Smooth muscle cell (in vitro differentiated cells): Measurements from ENCODE around the gene LY6G6C. TPM values are rescaled to one million over a fixed set of nuclear protein-coding genes. Genes with fewer than 3 reads are reported as not detected.

Experiments
- DNase-seq: peaks from one replicate; lab custom pipeline; 2025; ENCODE audit not compliant: unreplicated experiment; lab: John Stamatoyannopoulos, UW
- H2AFZ ChIP-seq: fragments of 200-600 bp; sonication (generic); 2 replicates; pipeline ENCODE4 v1.6.0; 2016; ENCODE audit warnings: antibody characterized with exemption, low read depth, mild to moderate bottlenecking
- H3F3A ChIP-seq: fragments of 200-600 bp; sonication (generic); 2 replicates; pipeline ENCODE4 v1.6.0; 2017; ENCODE audit warnings: antibody characterized with exemption, low read depth
- H3K27ac ChIP-seq: fragments of 200-600 bp; sonication (generic); 2 replicates; pipeline ENCODE4 v1.5.1; 2016; ENCODE audit warnings: low read depth, mild to moderate bottlenecking
- H3K27me3 ChIP-seq: fragments of 200-600 bp; sonication (generic); 2 replicates; pipeline ENCODE4 v1.6.1; 2016; ENCODE audit warnings: low read depth, mild to moderate bottlenecking
- H3K36me3 ChIP-seq: fragments of 200-600 bp; sonication (generic); 2 replicates; pipeline ENCODE4 v1.5.1; 2016; ENCODE audit warnings: low read depth
- H3K4me1 ChIP-seq: fragments of 200-600 bp; sonication (generic); 2 replicates; pipeline ENCODE4 v1.5.1; 2016; ENCODE audit warnings: low read depth
- H3K4me2 ChIP-seq: fragments of 200-600 bp; sonication (generic); 2 replicates; pipeline ENCODE4 v1.6.0; 2016; ENCODE audit warnings: mild to moderate bottlenecking
- H3K4me3 ChIP-seq: fragments of 200-600 bp; sonication (generic); 2 replicates; pipeline ENCODE4 v1.5.1; 2016; ENCODE audit warnings: mild to moderate bottlenecking
- H3K79me2 ChIP-seq: fragments of 200-600 bp; sonication (generic); 2 replicates; pipeline ENCODE4 v1.6.0; 2016; ENCODE audit warnings: low read depth, mild to moderate bottlenecking
- H3K9ac ChIP-seq: fragments of 200-600 bp; sonication (generic); 2 replicates; pipeline ENCODE4 v1.6.0; 2016; ENCODE audit warnings: low read depth
- H3K9me3 ChIP-seq: fragments of 200-600 bp; sonication (generic); replicated peaks from 2 replicates; pipeline ENCODE4 v1.5.1; 2016; ENCODE audit warnings: low read depth
- H4K20me1 ChIP-seq: fragments of 200-600 bp; sonication (generic); 2 replicates; pipeline ENCODE4 v1.6.0; 2016; ENCODE audit warnings: low read depth
- CTCF ChIP-seq: fragments of 200-600 bp; sonication (generic); IDR thresholded peaks from 2 replicates; pipeline ENCODE4 v1.5.1; 2017; ENCODE audit warnings: borderline replicate concordance, mild to moderate bottlenecking, antibody characterized with exemption; ENCODE audit not compliant: insufficient read depth, poor library complexity, severe bottlenecking
- WGBS: methylation state at CpG from one replicate; pipeline ENCODE4 v1.1.7; 2016; ENCODE audit warnings: low lambda C conversion rate; 5-methylcytosine and 5-hydroxymethylcytosine counted together
- polyA plus RNA-seq: library from polyadenylated mRNA; unstranded; fragments of >200 nt; fragmentation: Nextera tagmentation; extraction: Ambion mirVana; gene quantifications from 2 replicates; pipeline ENCODE4 v1.2.1, GENCODE V29; 2016
- total RNA-seq: library from RNA; depleted of rRNA; stranded (reverse); fragments of >200 nt; gene quantifications from 2 replicates; pipeline ENCODE4 v1.2.3, GENCODE V29; 2014

The LY6G6C gene
- total and polyA plus RNA-seq, 2 experiments from 2014 or later = 3.8 to 3.9 TPM

- no peak for DNase-seq
- Histone ChIP-seq H4K20me1 (no peaks in the 10 kb centered on the region), H3K27me3 (no peaks in the 10 kb centered on the region), H3K9me3 (no peaks in the 10 kb centered on the region), H3K36me3 (no peaks in the 10 kb centered on the region), H3K79me2 (no peaks in the 10 kb centered on the region), H3K9ac (no peak overlapping the region), H2AFZ (no peak overlapping the region), H3F3A (peaks cover 10% of the 10 kb centered on the region), H3K4me1 (no peaks in the 10 kb centered on the region), H3K4me3 (no peak overlapping the region), H3K27ac (no peak overlapping the region), H3K4me2 (no peak overlapping the region)
- TF ChIP-seq CTCF = no peak
- 90% methylated on average over 3 of the region's 3 CpGs for WGBS
Measured at GRCh38 chr6:31722173-31722572, 627 bp upstream of the LY6G6C start.

- 74% methylated on average over 5 of the region's 5 CpGs for WGBS
- H3K4me3 ChIP-seq = no peak overlapping the region
- H4K20me1 ChIP-seq = no peaks in the 10 kb centered on the region
- no peaks in the 10 kb centered on the region for H3K79me2 ChIP-seq
- H3K27me3 ChIP-seq = no peaks in the 10 kb centered on the region
- no peaks in the 10 kb centered on the region for H3K9me3 ChIP-seq
- H3K4me2 ChIP-seq = no peak overlapping the region
- no peak for DNase-seq
- H2AFZ ChIP-seq = no peak overlapping the region
- no peak for TF ChIP-seq CTCF
- no peaks in the 10 kb centered on the region for H3K4me1 ChIP-seq
- no peaks in the 10 kb centered on the region for H3K36me3 ChIP-seq
- H3K9ac ChIP-seq = peak overlapping the region; percentile 28
- H3F3A ChIP-seq = no peaks in the 10 kb centered on the region
- H3K27ac ChIP-seq = peak overlapping the region; percentile 60
Measured at GRCh38 chr6:31720196-31720770, 1.3 kb downstream of the LY6G6C start.

DNA sequence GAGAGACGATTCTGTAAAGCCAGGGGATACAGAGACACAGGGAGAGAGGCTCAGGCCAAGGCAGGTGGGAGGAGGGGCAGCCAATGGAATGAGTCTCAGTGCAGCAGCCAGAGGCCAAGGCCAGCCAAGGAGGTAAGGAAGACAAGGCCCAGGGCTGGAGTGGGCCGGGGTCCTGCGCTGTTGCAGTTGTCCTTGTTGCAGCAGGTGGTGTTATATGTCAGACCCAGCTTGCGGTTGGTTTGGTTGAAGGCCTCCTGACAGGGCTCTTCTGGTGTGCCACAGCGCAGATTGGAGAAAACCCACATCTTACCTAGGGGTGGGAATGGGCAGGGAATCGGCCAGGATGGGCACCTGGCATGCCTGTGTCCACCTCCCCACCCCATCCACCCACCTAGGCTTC is 2.5 kb downstream of the LY6G6C start:
- H3K36me3 ChIP-seq = no peaks in the 10 kb centered on the region
- DNase-seq = no peak
- WGBS = 94% methylated on average over 6 of the region's 6 CpGs
- no peak overlapping the region for H3K9ac ChIP-seq
- no peaks in the 10 kb centered on the region for H4K20me1 ChIP-seq
- H3F3A ChIP-seq = no peaks in the 10 kb centered on the region
- H3K27ac ChIP-seq = peak overlapping the region; percentile 37
- no peaks in the 10 kb centered on the region for H3K27me3 ChIP-seq
- no peak overlapping the region for H3K4me2 ChIP-seq
- H3K79me2 ChIP-seq = no peaks in the 10 kb centered on the region
- TF ChIP-seq CTCF = no peak
- no peak overlapping the region for H3K4me3 ChIP-seq
- no peaks in the 10 kb centered on the region for H3K9me3 ChIP-seq
- H2AFZ ChIP-seq = no peak overlapping the region
- peaks cover 11% of the 10 kb centered on the region for H3K4me1 ChIP-seq

GRCh38 chr6:31718265-31718664 is 3.3 kb downstream of the LY6G6C start:
- Histone ChIP-seq H4K20me1 (no peaks in the 10 kb centered on the region), H2AFZ (no peak overlapping the region), H3K4me2 (no peak overlapping the region), H3K4me1 (peaks cover 18% of the 10 kb centered on the region), H3K9ac (no peak overlapping the region), H3K79me2 (no peaks in the 10 kb centered on the region), H3K27ac (peak overlapping the region; percentile 37), H3K27me3 (no peaks in the 10 kb centered on the region), H3F3A (no peaks in the 10 kb centered on the region), H3K36me3 (no peaks in the 10 kb centered on the region), H3K9me3 (no peaks in the 10 kb centered on the region), H3K4me3 (no peak overlapping the region)
- 93% methylated on average over 1 of the region's 1 CpG for WGBS
- no peak for DNase-seq
- no peak for TF ChIP-seq CTCF
